Stomach (tissue), 4 donors: ENCODE results near the gene DDT.
"Not testable (repeated sequence)": the region's sequence is repeated elsewhere in the genome, so short reads cannot be mapped to it uniquely, and the experiment has no call there.

Experiments used
- CTCF ChIP-seq, 7 experiments: fragments of 450-650 bp in 4 of 7; fragments of 200-600 bp in 3 of 7; sonication (generic) in 3 of 7; IDR thresholded peaks; one replicate each; pipeline ENCODE4 v1.5.1; 2016 to 2019; ENCODE audit warnings: antibody characterized with exemption in 7 of 7, control low read depth in 2 of 7, mild to moderate bottlenecking in 1 of 7
- POLR2A ChIP-seq, 4 donors: fragments of 450-650 bp; IDR thresholded peaks; one replicate each; pipeline ENCODE4 v1.6.1; 2016; ENCODE audit warnings: antibody characterized with exemption in 4 of 4, control low read depth in 2 of 4, mild to moderate bottlenecking in 1 of 4, moderate library complexity in 1 of 4

- not testable (repeated sequence) for TF ChIP-seq POLR2A, CTCF (IDR thresholded peaks at IDR 0.05)
These were observed 26.9 kb downstream of the DDT start for GRCh38 chr22:23947391-23947790.
